ENCODE results near the gene BHLHA15. TPM values are rescaled to one million over a fixed set of nuclear protein-coding genes. Genes with fewer than 3 reads are reported as not detected.
A peak's percentile ranks its signal among the peaks of the same experiment; 100 is the strongest.

The BHLHA15 gene
- total RNA-seq, 2 experiments from 2014 or later = not detected

GRCh38 chr7:98223898-98224700, 12.9 kb downstream of the BHLHA15 start:
- intact Hi-C loops (cut with DNase I, micrococcal nuclease) = no loop called here
- Mint-ChIP-seq H3K4me3 (no peak overlapping the region), H3K36me3 (ENCODE audit: low read depth) (peaks cover 50% of the 10 kb centered on the region), H3K27me3 (no peaks in the 10 kb centered on the region), H3K27ac (no peak overlapping the region), H3K9me3 (no peaks in the 10 kb centered on the region), H3K4me1 (ENCODE audit: low read depth) (peaks cover 4% of the 10 kb centered on the region)
- Histone ChIP-seq H3K4me3 (ENCODE audit: low read length) (no peak overlapping the region), H3K9me3 (ENCODE audit: control insufficient read depth in 1 of 2, insufficient read depth in 1 of 2, low read length in 2 of 2) (no peaks in the 10 kb centered on the region), H3K36me3 (ENCODE audit: insufficient read depth, low read length) (peaks cover 51% of the 10 kb centered on the region), H3K27me3 (ENCODE audit: control insufficient read depth in 1 of 2, insufficient read depth in 2 of 2, low read length in 2 of 2) (no peaks in the 10 kb centered on the region), H3K27ac (ENCODE audit: low read depth in 1 of 2, low read length in 2 of 2) (no peak overlapping the region), H3K4me1 (ENCODE audit: insufficient read depth, low read length) (no peaks in the 10 kb centered on the region)
- DNase-seq (no peak), ATAC-seq (ENCODE audit: poor library complexity) (no peak)
- ChIA-PET POLR2A (no interaction called here), CTCF (no interaction called here)
- TF ChIP-seq, protein P1, sequence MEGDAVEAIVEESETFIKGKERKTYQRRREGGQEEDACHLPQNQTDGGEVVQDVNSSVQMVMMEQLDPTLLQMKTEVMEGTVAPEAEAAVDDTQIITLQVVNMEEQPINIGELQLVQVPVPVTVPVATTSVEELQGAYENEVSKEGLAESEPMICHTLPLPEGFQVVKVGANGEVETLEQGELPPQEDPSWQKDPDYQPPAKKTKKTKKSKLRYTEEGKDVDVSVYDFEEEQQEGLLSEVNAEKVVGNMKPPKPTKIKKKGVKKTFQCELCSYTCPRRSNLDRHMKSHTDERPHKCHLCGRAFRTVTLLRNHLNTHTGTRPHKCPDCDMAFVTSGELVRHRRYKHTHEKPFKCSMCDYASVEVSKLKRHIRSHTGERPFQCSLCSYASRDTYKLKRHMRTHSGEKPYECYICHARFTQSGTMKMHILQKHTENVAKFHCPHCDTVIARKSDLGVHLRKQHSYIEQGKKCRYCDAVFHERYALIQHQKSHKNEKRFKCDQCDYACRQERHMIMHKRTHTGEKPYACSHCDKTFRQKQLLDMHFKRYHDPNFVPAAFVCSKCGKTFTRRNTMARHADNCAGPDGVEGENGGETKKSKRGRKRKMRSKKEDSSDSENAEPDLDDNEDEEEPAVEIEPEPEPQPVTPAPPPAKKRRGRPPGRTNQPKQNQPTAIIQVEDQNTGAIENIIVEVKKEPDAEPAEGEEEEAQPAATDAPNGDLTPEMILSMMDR (IDR thresholded peaks at IDR 0.05) = no peak

GRCh38 chr7:98224701-98225181, 13.5 kb downstream of the BHLHA15 start:
- Histone ChIP-seq H3K4me1 (ENCODE audit: insufficient read depth, low read length) (no peaks in the 10 kb centered on the region), H3K9me3 (ENCODE audit: control insufficient read depth in 1 of 2, insufficient read depth in 1 of 2, low read length in 2 of 2) (no peaks in the 10 kb centered on the region), H3K27me3 (ENCODE audit: control insufficient read depth in 1 of 2, insufficient read depth in 2 of 2, low read length in 2 of 2) (no peaks in the 10 kb centered on the region), H3K4me3 (ENCODE audit: low read length) (no peak overlapping the region), H3K36me3 (ENCODE audit: insufficient read depth, low read length) (peaks cover 58% of the 10 kb centered on the region), H3K27ac (ENCODE audit: low read depth in 1 of 2, low read length in 2 of 2) (no peak overlapping the region)
- Mint-ChIP-seq H3K36me3 (ENCODE audit: low read depth) (peaks cover 47% of the 10 kb centered on the region), H3K4me3 (no peak overlapping the region), H3K9me3 (no peaks in the 10 kb centered on the region), H3K27me3 (no peaks in the 10 kb centered on the region), H3K27ac (no peak overlapping the region), H3K4me1 (ENCODE audit: low read depth) (no peaks in the 10 kb centered on the region)
- intact Hi-C loops (cut with DNase I, micrococcal nuclease) = no loop called here
- ChIA-PET CTCF (no interaction called here), POLR2A (no interaction called here)
- TF ChIP-seq, protein P1 (IDR thresholded peaks at IDR 0.05) = no peak
- ATAC-seq (ENCODE audit: poor library complexity) (no peak), DNase-seq (peak in 1 of 14 experiments; percentile 11)

DNA sequence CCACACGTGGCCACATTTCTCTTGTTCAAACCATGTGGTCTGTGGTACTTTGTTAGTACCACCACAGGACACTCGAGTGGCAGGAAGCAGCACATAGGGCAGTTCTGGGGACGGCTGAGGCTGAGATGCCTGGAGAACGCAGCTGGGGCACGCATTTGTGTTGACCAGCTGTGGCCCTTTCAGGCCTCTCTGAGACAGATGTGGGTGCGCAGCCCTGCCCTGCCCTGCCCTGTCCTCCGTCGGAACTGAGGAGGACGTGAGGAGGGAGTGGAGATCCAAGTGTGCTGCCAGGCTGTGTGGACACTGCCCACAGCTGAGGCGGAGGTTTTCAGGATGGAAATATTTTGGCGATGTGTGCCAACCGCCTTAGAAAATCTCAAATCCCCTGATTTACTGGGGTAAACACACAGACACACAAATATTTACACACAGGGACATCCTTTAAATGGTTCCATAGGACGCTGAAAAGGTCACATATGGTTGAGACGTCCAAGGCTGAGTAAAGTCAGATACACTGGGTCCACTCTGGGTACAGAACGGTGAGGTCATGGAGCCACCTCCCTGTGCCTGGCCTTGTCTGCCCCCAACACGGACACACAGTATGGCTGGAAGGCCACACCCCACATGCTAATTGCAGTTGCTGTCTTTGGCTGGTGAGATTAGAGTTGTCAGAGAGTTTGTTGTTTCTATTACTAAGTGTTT, 14.8 kb downstream of the BHLHA15 start:
- DNase-seq = no peak

More for the DNA sequence above, 14.8 kb downstream of the BHLHA15 start:
- Mint-ChIP-seq H3K27me3 (no peaks in the 10 kb centered on the region), H3K9me3 (no peaks in the 10 kb centered on the region), H3K36me3 (ENCODE audit: low read depth) (peaks cover 51% of the 10 kb centered on the region), H3K4me1 (ENCODE audit: low read depth) (no peaks in the 10 kb centered on the region), H3K27ac (no peak overlapping the region), H3K4me3 (no peak overlapping the region)
- peaks cover 67% of the 10 kb centered on the region for H3K36me3 ChIP-seq (ENCODE audit: insufficient read depth, low read length)
- H3K4me1 ChIP-seq (ENCODE audit: insufficient read depth, low read length) = no peaks in the 10 kb centered on the region
- TF ChIP-seq, protein P1 (IDR thresholded peaks at IDR 0.05) = no peak
- no peaks in the 10 kb centered on the region for H3K9me3 ChIP-seq (ENCODE audit: control insufficient read depth in 1 of 2, insufficient read depth in 1 of 2, low read length in 2 of 2)
- no peak overlapping the region for H3K4me3 ChIP-seq (ENCODE audit: low read length)
- H3K27ac ChIP-seq (ENCODE audit: low read depth in 1 of 2, low read length in 2 of 2) = no peak overlapping the region
- intact Hi-C loops (cut with DNase I, micrococcal nuclease) = no loop called here
- CTCF ChIA-PET = no interaction called here
- POLR2A ChIA-PET = no interaction called here
- no peak for ATAC-seq (ENCODE audit: poor library complexity)
- H3K27me3 ChIP-seq (ENCODE audit: control insufficient read depth in 1 of 2, insufficient read depth in 2 of 2, low read length in 2 of 2) = no peaks in the 10 kb centered on the region
